ENCODE data around the gene CDK5R2. TPM values are rescaled to one million over a fixed set of nuclear protein-coding genes. Genes with fewer than 3 reads are reported as not detected.

Gene CDK5R2
- total RNA-seq, 6 experiments from 2014 or later: not detected

GRCh38 chr2:218980735-218981389 lies 21.4 kb downstream of the CDK5R2 start:
- intact Hi-C loops (cut with DNase I): no loop called here
- H3K27ac ChIP-seq: no peak overlapping the region
- no peak for TF ChIP-seq POLR2A (IDR thresholded peaks at IDR 0.05)
- TF ChIP-seq, protein P1, sequence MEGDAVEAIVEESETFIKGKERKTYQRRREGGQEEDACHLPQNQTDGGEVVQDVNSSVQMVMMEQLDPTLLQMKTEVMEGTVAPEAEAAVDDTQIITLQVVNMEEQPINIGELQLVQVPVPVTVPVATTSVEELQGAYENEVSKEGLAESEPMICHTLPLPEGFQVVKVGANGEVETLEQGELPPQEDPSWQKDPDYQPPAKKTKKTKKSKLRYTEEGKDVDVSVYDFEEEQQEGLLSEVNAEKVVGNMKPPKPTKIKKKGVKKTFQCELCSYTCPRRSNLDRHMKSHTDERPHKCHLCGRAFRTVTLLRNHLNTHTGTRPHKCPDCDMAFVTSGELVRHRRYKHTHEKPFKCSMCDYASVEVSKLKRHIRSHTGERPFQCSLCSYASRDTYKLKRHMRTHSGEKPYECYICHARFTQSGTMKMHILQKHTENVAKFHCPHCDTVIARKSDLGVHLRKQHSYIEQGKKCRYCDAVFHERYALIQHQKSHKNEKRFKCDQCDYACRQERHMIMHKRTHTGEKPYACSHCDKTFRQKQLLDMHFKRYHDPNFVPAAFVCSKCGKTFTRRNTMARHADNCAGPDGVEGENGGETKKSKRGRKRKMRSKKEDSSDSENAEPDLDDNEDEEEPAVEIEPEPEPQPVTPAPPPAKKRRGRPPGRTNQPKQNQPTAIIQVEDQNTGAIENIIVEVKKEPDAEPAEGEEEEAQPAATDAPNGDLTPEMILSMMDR (IDR thresholded peaks at IDR 0.05): no peak
- WGBS (ENCODE audit: insufficient coverage, low coverage, low lambda C conversion rate, missing lambda C conversion rate): 3% methylated on average over 18 of the region's 26 CpGs
- no peak for ATAC-seq
- H3K9me3 ChIP-seq: no peaks in the 10 kb centered on the region
- DNase-seq: no peak
- H3K27me3 ChIP-seq: peaks cover 14 to 35% of the 10 kb centered on the region in 2 donors
- H3K4me3 ChIP-seq: no peak overlapping the region
- no peaks in the 10 kb centered on the region for H3K36me3 ChIP-seq
- peaks cover 0 to 20% (median 3%) of the 10 kb centered on the region in 4 donors for H3K4me1 ChIP-seq

GRCh38 chr2:218981390-218981880 lies 22.0 kb downstream of the CDK5R2 start:
- Histone ChIP-seq H3K27me3 (peaks cover 14 to 35% of the 10 kb centered on the region in 2 donors), H3K4me1 (peaks cover 0 to 20% (median 3%) of the 10 kb centered on the region in 4 donors), H3K4me3 (no peak overlapping the region), H3K27ac (no peak overlapping the region), H3K9me3 (no peaks in the 10 kb centered on the region), H3K36me3 (no peaks in the 10 kb centered on the region)
- WGBS (ENCODE audit: insufficient coverage, low coverage, low lambda C conversion rate, missing lambda C conversion rate): 3% methylated on average over 4 of the region's 46 CpGs
- intact Hi-C loops (cut with DNase I): no loop called here
- DNase-seq (no peak), ATAC-seq (no peak)
- no peak for TF ChIP-seq POLR2A (IDR thresholded peaks at IDR 0.05)
- TF ChIP-seq, protein P1 (IDR thresholded peaks at IDR 0.05): no peak

DNA sequence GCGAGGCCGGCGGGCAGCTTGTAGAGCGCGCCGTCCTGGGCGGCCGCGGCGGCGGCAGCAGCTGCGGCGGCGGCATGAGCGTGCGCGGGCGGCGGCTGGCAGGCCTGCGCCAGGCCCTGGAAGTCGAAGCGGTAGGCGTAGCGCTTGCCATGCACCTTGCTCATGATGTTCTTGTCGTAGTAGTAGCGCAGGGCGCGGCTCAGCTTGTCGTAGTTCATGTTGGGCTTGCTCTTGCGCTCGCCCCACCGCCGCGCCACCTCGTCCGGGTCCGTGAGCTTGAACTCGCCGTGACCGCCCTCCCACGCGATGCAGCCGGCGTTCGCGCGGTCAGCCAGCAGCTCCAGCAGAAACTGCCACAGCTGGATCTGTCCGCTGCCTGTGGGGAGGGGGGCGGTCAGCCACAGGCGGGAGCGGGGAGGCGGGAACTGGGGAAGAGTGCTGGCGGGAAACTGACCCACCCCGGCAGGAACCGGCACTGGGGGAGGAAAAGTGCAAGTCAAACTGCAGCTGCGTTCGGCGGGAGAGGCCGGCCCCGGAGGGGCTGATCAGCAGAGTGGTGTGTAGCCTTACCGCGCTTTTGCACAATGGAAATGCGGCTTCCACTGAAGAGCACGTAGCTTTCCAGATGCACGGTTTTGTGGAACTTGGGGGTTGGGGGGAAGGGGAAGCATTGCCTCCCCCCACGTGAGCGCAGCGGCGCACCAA lies 22.6 kb downstream of the CDK5R2 start:
- no peak for TF ChIP-seq POLR2A (IDR thresholded peaks at IDR 0.05)
- TF ChIP-seq, protein P1 (IDR thresholded peaks at IDR 0.05): no peak
- Histone ChIP-seq H3K4me1 (peaks cover 0 to 20% (median 3%) of the 10 kb centered on the region in 4 donors), H3K9me3 (no peaks in the 10 kb centered on the region), H3K27me3 (peaks cover 14 to 35% of the 10 kb centered on the region in 2 donors), H3K27ac (no peak overlapping the region), H3K36me3 (no peaks in the 10 kb centered on the region), H3K4me3 (no peak overlapping the region)
- WGBS (ENCODE audit: insufficient coverage, low coverage, low lambda C conversion rate, missing lambda C conversion rate): under 1% methylated on average over 17 of the region's 69 CpGs
- DNase-seq (no peak), ATAC-seq (peak; percentile 25 to 46 (median 36))
- intact Hi-C loops (cut with DNase I): no loop called here

- intact Hi-C loops (cut with DNase I): no loop called here
- peaks cover 0 to 20% (median 3%) of the 10 kb centered on the region in 4 donors for H3K4me1 ChIP-seq
Measured at GRCh38 chr2:218982586-218983262, 23.3 kb downstream of the CDK5R2 start.

More at GRCh38 chr2:218982586-218983262, 23.3 kb downstream of the CDK5R2 start:
- H3K4me3 ChIP-seq: no peak overlapping the region
- H3K27me3 ChIP-seq: peaks cover 14 to 35% of the 10 kb centered on the region in 2 donors
- ATAC-seq: no peak
- H3K9me3 ChIP-seq: no peaks in the 10 kb centered on the region
- 5% methylated on average over 17 of the region's 28 CpGs for WGBS (ENCODE audit: insufficient coverage, low coverage, low lambda C conversion rate, missing lambda C conversion rate)
- no peak for DNase-seq
- H3K27ac ChIP-seq: no peak overlapping the region
- H3K36me3 ChIP-seq: no peaks in the 10 kb centered on the region
- TF ChIP-seq POLR2A (IDR thresholded peaks at IDR 0.05): no peak
- TF ChIP-seq, protein P1 (IDR thresholded peaks at IDR 0.05): no peak
